SHP77 treated with DMSO at 0.1 percent for 48 hours (cell line): ENCODE data around the gene FAM53B.

Experiments used
- DNase-seq: peaks from one replicate; lab custom pipeline; 2025; lab: John Stamatoyannopoulos, UW

FAM53B gene

DNA sequence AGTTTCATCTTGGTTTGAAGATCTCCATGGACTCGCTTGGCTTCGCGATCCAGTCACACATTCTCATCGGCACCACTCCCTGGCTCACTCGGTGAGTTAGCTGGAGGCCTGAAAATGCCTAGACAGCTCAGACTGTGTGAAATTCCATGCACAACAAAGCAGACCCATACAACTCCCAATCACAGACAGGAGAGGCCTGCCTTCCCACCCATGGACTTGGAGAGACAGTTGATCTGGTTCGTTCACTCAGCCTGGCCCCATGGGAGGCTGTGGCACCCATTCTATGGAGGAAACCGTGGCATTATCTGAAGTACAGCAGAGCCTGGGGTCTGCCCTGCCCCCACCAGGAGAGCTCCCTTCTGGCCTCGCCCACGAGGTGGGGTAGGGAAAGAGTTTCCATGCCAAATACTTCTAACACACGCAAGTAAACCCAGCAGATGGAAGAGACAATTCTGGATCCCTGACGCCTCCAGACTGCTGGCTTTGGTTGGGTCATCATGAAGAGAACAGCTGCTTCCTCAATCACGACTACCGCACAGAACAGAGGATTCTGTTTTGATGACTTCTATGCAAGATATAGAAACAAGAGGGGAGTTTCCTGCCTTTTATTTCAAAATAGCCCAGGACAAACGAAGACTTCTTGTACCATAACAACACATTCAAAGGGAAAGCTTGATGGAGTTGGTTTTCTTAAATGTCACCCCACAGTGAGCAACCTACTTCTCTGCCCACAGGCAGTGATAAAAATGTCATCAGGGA is 15.9 kb downstream of the FAM53B start:
- no peak for DNase-seq

DNA sequence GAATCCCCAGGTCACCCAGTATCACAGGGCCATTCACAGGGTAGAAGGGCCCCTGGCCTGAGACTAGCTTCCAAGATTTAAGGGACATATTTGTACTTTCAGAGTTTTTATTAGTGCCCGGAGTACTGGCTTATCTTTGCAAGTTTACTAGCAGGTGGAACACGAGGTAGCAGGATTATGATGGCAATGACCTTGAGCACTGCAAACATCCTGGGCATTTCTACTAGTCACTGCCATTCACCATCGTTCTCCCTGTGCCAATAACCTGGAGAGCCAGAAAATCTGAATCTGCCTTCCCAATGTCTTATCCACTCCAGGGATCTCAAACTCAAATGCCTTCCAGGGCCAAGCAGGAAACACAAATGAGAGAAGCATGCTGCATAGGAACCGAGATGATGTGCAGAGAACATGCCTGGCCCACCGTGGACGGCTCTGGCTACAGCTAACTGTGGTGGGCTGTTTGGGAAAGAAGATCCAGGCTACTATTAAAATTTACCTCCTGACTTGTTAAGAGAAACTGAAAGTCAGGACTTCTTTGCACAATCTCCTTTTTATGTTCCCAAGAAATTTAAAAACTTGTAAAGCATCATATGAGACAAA is 16.7 kb downstream of the FAM53B start:
- no peak for DNase-seq

DNA sequence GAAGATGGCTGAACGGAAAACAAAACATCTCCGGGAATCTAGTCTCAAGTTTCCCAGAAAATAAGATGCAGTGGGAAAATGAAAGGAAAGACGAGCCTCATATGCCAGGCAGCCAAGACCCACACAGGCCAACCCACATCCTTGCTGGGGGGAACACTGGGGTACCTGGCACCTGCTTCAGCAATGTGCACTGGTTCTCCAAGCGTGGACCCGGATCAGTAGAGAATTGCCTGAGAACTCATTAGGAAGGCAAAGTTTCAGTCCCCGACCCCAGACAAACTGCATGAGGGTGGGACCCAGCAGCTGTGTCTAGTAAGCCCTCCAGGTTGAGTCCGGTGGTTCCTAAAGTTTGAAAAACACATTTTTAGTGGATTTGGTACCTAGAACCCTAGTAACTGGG is 18.4 kb downstream of the FAM53B start:
- no peak for DNase-seq

DNA sequence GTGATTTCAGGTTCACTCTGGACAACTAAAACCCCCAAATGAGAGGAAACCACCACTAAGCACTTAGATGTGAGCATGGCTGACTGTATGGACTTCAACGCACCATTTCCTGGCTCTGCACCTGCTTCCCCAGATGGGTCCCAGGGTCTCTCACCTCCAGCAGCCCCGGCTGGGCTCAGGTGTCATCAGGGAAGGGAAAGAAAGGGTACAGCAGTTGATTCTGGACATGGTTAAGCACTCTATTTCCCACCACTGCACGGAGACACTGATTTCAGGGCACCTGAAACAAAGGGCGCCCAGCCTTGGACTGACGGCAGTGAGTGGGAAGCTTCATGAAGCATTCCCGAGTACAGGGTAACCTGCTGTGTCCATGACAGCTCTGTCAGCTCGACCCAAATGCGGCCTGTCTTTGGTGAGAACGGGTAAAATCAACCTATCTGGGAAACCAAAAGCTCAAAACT is 19.0 kb downstream of the FAM53B start:
- no peak for DNase-seq

- DNase-seq, result no peak
Measured at GRCh38 chr10:124724279-124725027, 19.7 kb downstream of the FAM53B start.

GRCh38 chr10:124723826-124724225 is 20.4 kb downstream of the FAM53B start:
- no peak for DNase-seq

GRCh38 chr10:124722798-124723783 is 21.1 kb downstream of the FAM53B start:
- no peak for DNase-seq

GRCh38 chr10:124721330-124722045 is 22.7 kb downstream of the FAM53B start:
- DNase-seq, result no peak

DNA sequence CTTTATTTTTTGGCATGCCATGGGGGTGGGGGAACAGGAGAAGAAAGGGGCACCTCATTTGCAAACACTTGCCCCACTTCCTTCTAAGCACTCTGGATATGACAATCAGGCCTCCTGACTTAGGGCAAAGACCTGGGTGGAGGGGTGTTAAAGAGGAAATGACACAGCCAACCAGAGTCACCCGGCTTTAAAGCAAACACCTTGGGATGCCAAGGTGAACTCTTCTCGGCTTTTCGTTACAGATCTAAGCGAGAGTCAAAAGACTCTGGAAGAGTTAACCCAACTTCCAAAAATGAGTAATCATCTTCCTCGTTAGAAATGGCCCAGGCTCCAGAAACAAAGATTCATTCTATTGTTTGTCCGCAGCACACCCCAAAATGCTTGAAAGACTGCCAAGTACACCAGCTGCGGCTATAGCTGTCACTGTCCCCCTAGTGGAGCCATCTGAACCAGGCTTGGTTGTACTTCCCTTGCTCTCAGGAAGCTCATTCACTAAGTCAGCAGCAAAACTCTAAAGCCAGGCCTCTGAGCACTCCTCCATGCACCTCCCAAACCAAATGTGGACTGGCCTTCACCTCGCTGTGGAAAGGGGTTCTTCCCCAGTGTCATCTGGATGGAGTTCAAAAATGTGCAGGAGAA is 24.8 kb downstream of the FAM53B start:
- DNase-seq, result no peak

- DNase-seq, result no peak
Measured at GRCh38 chr10:124717911-124718741, 26.1 kb downstream of the FAM53B start.

- no peak for DNase-seq
Measured at GRCh38 chr10:124717041-124717757, 27.0 kb downstream of the FAM53B start.

GRCh38 chr10:124716369-124716768 is 27.8 kb downstream of the FAM53B start:
- no peak for DNase-seq

- no peak for DNase-seq
Measured at GRCh38 chr10:124715439-124715838, 28.7 kb downstream of the FAM53B start.

DNA sequence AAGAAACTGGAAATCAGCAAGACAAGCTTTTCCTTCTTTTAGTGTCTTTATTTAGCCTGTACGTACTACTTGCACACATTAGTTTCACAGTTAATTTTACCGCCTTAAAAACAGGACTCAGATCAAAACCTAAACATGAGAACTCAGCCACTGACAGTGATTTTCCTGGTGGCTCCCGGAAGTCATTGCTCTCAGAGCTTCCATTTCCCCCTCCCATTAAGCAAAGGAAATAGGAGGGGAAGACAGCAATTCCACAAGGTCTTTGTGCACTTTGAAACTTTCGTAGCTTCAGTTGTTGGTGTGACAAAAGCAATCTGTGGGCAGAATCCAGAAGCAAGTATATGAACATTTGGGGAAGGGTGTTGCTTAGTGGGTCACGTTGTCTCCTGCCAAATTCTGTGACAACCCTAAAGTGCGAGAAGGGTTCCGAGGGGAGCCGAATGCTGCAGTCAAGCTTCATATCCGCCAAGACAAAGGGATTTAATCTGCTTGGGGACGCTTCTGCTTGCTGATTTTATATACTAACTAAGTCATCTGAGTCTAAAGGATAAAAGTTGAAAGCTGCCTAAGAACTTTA is 30.4 kb downstream of the FAM53B start:
- no peak for DNase-seq

GRCh38 chr10:124712704-124713407 is 31.3 kb downstream of the FAM53B start:
- no peak for DNase-seq

- DNase-seq, result no peak
Measured at GRCh38 chr10:124711145-124711544, 33.0 kb downstream of the FAM53B start.

- DNase-seq, result no peak
Measured at GRCh38 chr10:124710266-124710881, 33.8 kb downstream of the FAM53B start.

DNA sequence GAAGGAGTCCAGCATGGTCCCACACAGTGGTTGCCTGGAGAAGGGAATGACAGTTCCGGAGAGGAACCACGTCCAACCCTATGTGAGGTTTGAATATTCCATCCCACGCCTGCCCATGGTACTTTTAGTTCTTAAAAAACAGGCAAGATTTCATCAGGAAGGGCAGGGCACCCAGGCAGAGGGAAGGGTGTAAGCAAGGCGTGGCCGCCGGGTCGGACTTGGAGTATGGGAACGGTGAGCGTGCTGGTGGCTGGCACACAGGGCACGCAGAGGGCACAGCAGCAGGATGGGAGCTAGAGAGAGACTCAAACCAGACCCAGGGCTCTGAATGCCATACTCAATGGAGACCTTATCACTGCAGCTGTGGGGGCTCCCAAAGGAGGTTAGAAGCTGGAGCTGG is 34.3 kb downstream of the FAM53B start:
- no peak for DNase-seq
